Measurements from ENCODE around the gene WDFY4. TPM values are rescaled to one million over a fixed set of nuclear protein-coding genes. Genes with fewer than 3 reads are reported as not detected.

Gene WDFY4
- polyA plus RNA-seq, 1 donor from 2014 or later: not detected

DNA sequence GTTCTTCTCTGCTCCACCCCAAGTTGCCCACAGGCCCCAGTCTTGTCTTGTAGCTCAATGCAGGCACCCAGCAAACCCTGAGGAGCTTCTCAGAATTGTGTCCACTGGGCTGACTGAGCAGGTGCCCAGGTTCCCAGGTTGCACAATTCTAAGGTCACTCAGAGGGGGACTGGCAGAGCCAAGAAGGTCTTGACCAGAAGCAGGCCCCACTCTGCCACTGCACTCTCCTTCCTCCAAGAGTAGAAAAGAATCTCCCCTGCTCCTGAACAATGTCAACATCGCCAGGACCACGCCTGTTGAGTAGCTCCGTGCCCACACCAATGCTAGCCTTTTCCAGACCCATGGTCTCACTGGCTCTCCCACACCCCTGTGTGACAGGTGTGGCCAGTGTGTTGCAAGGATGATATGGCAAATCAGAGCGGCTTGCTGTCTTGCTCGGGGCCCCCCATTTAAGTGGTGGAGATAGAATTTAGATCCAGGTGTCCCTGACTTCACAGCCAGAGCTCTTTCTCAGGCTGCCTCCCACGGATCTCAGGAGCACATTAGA, 254.4 kb downstream of the WDFY4 start:
- Histone ChIP-seq H3K27ac (ENCODE audit: low read length) (no peak overlapping the region), H3K79me2 (replicated peaks; ENCODE audit: insufficient read depth, low read length) (no peaks in the 10 kb centered on the region), H3F3A (ENCODE audit: insufficient read depth, low read length, poor library complexity, severe bottlenecking) (no peaks in the 10 kb centered on the region), H3K9me2 (ENCODE audit: insufficient read depth, low read length) (no peaks in the 10 kb centered on the region), H4K20me1 (ENCODE audit: insufficient read depth) (no peaks in the 10 kb centered on the region), H3K4me3 (ENCODE audit: low read length) (no peak overlapping the region), H3K9ac (ENCODE audit: low read length) (no peak overlapping the region), H3K27me3 (ENCODE audit: insufficient read depth, low read depth, low read length) (no peaks in the 10 kb centered on the region), H2AFZ (ENCODE audit: low read depth, low read length) (no peak overlapping the region), H3K9me3 (ENCODE audit: low read length) (no peaks in the 10 kb centered on the region), H3K36me3 (ENCODE audit: insufficient read depth, low read length) (no peaks in the 10 kb centered on the region), H3K4me2 (ENCODE audit: low read length) (no peak overlapping the region)
- TF ChIP-seq, protein P1, sequence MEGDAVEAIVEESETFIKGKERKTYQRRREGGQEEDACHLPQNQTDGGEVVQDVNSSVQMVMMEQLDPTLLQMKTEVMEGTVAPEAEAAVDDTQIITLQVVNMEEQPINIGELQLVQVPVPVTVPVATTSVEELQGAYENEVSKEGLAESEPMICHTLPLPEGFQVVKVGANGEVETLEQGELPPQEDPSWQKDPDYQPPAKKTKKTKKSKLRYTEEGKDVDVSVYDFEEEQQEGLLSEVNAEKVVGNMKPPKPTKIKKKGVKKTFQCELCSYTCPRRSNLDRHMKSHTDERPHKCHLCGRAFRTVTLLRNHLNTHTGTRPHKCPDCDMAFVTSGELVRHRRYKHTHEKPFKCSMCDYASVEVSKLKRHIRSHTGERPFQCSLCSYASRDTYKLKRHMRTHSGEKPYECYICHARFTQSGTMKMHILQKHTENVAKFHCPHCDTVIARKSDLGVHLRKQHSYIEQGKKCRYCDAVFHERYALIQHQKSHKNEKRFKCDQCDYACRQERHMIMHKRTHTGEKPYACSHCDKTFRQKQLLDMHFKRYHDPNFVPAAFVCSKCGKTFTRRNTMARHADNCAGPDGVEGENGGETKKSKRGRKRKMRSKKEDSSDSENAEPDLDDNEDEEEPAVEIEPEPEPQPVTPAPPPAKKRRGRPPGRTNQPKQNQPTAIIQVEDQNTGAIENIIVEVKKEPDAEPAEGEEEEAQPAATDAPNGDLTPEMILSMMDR (IDR thresholded peaks at IDR 0.05; ENCODE audit: poor library complexity, severe bottlenecking): no peak
- no peak for TF ChIP-seq MXI1 (conservative IDR thresholded peaks at IDR 0.05; ENCODE audit: poor library complexity, severe bottlenecking)
- TF ChIP-seq POLR2AphosphoS5 (IDR thresholded peaks at IDR 0.05): no peak
- TF ChIP-seq SMC3 (conservative IDR thresholded peaks at IDR 0.05; ENCODE audit: poor library complexity): no peak
- no peak for TF ChIP-seq RAD21 (conservative IDR thresholded peaks at IDR 0.05)
- TF ChIP-seq EZH2 (IDR thresholded peaks at IDR 0.05; ENCODE audit: borderline replicate concordance, insufficient read depth, low read length, poor library complexity, severe bottlenecking): no peak
- TF ChIP-seq, protein P2, sequence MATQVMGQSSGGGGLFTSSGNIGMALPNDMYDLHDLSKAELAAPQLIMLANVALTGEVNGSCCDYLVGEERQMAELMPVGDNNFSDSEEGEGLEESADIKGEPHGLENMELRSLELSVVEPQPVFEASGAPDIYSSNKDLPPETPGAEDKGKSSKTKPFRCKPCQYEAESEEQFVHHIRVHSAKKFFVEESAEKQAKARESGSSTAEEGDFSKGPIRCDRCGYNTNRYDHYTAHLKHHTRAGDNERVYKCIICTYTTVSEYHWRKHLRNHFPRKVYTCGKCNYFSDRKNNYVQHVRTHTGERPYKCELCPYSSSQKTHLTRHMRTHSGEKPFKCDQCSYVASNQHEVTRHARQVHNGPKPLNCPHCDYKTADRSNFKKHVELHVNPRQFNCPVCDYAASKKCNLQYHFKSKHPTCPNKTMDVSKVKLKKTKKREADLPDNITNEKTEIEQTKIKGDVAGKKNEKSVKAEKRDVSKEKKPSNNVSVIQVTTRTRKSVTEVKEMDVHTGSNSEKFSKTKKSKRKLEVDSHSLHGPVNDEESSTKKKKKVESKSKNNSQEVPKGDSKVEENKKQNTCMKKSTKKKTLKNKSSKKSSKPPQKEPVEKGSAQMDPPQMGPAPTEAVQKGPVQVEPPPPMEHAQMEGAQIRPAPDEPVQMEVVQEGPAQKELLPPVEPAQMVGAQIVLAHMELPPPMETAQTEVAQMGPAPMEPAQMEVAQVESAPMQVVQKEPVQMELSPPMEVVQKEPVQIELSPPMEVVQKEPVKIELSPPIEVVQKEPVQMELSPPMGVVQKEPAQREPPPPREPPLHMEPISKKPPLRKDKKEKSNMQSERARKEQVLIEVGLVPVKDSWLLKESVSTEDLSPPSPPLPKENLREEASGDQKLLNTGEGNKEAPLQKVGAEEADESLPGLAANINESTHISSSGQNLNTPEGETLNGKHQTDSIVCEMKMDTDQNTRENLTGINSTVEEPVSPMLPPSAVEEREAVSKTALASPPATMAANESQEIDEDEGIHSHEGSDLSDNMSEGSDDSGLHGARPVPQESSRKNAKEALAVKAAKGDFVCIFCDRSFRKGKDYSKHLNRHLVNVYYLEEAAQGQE (IDR thresholded peaks at IDR 0.05; ENCODE audit: borderline replicate concordance): no peak
- TF ChIP-seq TAF1 (IDR thresholded peaks at IDR 0.05; ENCODE audit: low read depth): no peak
- TF ChIP-seq EP300 (conservative IDR thresholded peaks at IDR 0.05; ENCODE audit: poor library complexity, severe bottlenecking): no peak

DNA sequence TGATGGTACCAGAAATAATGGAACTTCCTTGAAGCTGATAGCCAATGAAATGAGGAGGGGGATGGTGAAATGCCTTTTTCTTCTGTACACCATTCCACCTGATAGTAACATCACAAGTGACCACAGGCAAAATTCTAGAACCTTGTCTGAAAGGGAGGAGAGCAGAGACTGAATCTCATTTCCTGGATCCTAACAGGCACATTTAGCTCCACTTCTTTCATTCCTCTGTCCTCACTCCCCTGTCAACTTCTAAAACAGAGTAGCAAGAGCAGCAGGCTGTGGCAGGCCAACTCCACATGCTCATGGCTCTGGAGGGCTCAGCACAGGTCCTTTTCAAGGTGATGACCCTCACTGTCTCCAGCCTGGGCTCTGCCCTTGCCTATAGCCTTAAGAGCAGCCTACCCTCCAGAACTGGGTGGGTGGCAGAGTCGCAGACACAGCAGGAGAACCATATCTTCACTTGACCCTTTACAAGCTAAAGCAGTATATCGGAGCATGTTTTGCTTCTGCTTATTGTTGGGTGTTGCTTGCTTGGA, 255.2 kb downstream of the WDFY4 start, which contains the start of gene LRRC18:
LRRC18 (minus strand) TSS at position 51 of the 536 bp plus-strand sequence. CDS start 25,685 bp downstream, outside the sequence.
- H3K36me3 ChIP-seq (ENCODE audit: insufficient read depth, low read length): no peaks in the 10 kb centered on the region
- no peak within 1 kb of the TSS for H2AFZ ChIP-seq (ENCODE audit: low read depth, low read length)
- no peaks in the 10 kb centered on the region for H3F3A ChIP-seq (ENCODE audit: insufficient read depth, low read length, poor library complexity, severe bottlenecking)
- H3K9me2 ChIP-seq (ENCODE audit: insufficient read depth, low read length): no peaks in the 10 kb centered on the region
- H3K27ac ChIP-seq (ENCODE audit: low read length): no peak within 1 kb of the TSS
- H3K27me3 ChIP-seq (ENCODE audit: insufficient read depth, low read depth, low read length): no peaks in the 10 kb centered on the region
- no peaks in the 10 kb centered on the region for H3K9me3 ChIP-seq (ENCODE audit: low read length)
- no peak for TF ChIP-seq TAF1 (IDR thresholded peaks at IDR 0.05; ENCODE audit: low read depth)
- no peak for TF ChIP-seq POLR2AphosphoS5 (IDR thresholded peaks at IDR 0.05)
- TF ChIP-seq SMC3 (conservative IDR thresholded peaks at IDR 0.05; ENCODE audit: poor library complexity): no peak
- TF ChIP-seq RAD21 (conservative IDR thresholded peaks at IDR 0.05): no peak
- no peak for TF ChIP-seq MXI1 (conservative IDR thresholded peaks at IDR 0.05; ENCODE audit: poor library complexity, severe bottlenecking)
- no peak for TF ChIP-seq EZH2 (IDR thresholded peaks at IDR 0.05; ENCODE audit: borderline replicate concordance, insufficient read depth, low read length, poor library complexity, severe bottlenecking)
- TF ChIP-seq, protein P2 (IDR thresholded peaks at IDR 0.05; ENCODE audit: borderline replicate concordance): no peak
- TF ChIP-seq, protein P1 (IDR thresholded peaks at IDR 0.05; ENCODE audit: poor library complexity, severe bottlenecking): no peak
- TF ChIP-seq EP300 (conservative IDR thresholded peaks at IDR 0.05; ENCODE audit: poor library complexity, severe bottlenecking): no peak
- no peaks in the 10 kb centered on the region for H3K79me2 ChIP-seq (replicated peaks; ENCODE audit: insufficient read depth, low read length)
- H3K4me2 ChIP-seq (ENCODE audit: low read length): no peak within 1 kb of the TSS
- no peak within 1 kb of the TSS for H3K9ac ChIP-seq (ENCODE audit: low read length)
- H4K20me1 ChIP-seq (ENCODE audit: insufficient read depth): no peaks in the 10 kb centered on the region
- H3K4me3 ChIP-seq (ENCODE audit: low read length): no peak within 1 kb of the TSS
